WTC11 (cell line): Measurements from ENCODE around the gene STXBP6. TPM values are rescaled to one million over a fixed set of nuclear protein-coding genes. Genes with fewer than 3 reads are reported as not detected.

Experiments used
- ATAC-seq: fragments of 200-7000 bp; cut with Tn5 transposase; 2 replicates; pipeline ENCODE4 v1.10.0; 2021; ENCODE audit warnings: mild to moderate bottlenecking, moderate library complexity
- CTCF ChIA-PET: fragments of 300-600 bp; sonication (Branson Sonifier 250); formaldehyde crosslinking; loops from one replicate; lab custom pipeline; 2021; ENCODE audit warnings: antibody characterized with exemption; lab: Charles Lee
- POLR2A ChIA-PET: fragments of 350-600 bp; sonication (Branson Sonifier 250); formaldehyde crosslinking; loops from one replicate; lab custom pipeline; 2021; ENCODE audit warnings: antibody characterized with exemption; lab: Charles Lee
- DNase-seq: peaks from one replicate; pipeline ENCODE4 v3.0.0; 2021; ENCODE audit warnings: low spot score
- H3K27ac Mint-ChIP-seq: 2 replicates; pipeline ENCODE4 v1.8.0; 2021; ENCODE audit warnings: mixed read lengths
- H3K27me3 Mint-ChIP-seq: 2 replicates; pipeline ENCODE4 v1.8.0; 2021; ENCODE audit warnings: low read depth, mild to moderate bottlenecking, moderate library complexity, mixed read lengths
- H3K36me3 Mint-ChIP-seq: 2 replicates; pipeline ENCODE4 v1.8.0; 2021; ENCODE audit warnings: mixed read lengths
- H3K4me1 Mint-ChIP-seq: 2 replicates; pipeline ENCODE4 v1.8.0; 2022; ENCODE audit warnings: mixed read lengths
- H3K4me3 Mint-ChIP-seq: 2 replicates; pipeline ENCODE4 v1.8.0; 2021; ENCODE audit warnings: mild to moderate bottlenecking, moderate library complexity, mixed read lengths
- H3K9me3 Mint-ChIP-seq: 2 replicates; pipeline ENCODE4 v1.8.0; 2021; ENCODE audit warnings: mixed read lengths
- AFF4 ChIP-seq: sonication (generic); formaldehyde crosslinking; IDR thresholded peaks from 2 replicates; pipeline ENCODE4 v1.8.1; 2023; ENCODE audit warnings: mild to moderate bottlenecking, missing genetic modification reagents, borderline replicate concordance
- AR ChIP-seq: fragments of 250-450 bp; sonication (Bioruptor Pico); IDR thresholded peaks from 2 replicates; pipeline ENCODE4 v1.9.0; 2021; ENCODE audit warnings: mild to moderate bottlenecking
- ATF1 ChIP-seq: sonication (generic); formaldehyde crosslinking; IDR thresholded peaks from 2 replicates; pipeline ENCODE4 v1.8.1; 2023; ENCODE audit warnings: mild to moderate bottlenecking, moderate library complexity, missing genetic modification reagents
- CDX4 ChIP-seq: fragments of 250-450 bp; sonication (Bioruptor Pico); IDR thresholded peaks from 2 replicates; pipeline ENCODE4 v1.9.0; 2021; ENCODE audit warnings: moderate library complexity, mild to moderate bottlenecking, inconsistent platforms, borderline replicate concordance
- CTCF ChIP-seq: fragments of 200-600 bp; IDR thresholded peaks from 2 replicates; pipeline ENCODE4 v1.8.0; 2022; ENCODE audit warnings: antibody characterized with exemption
- E2F5 ChIP-seq: sonication (generic); formaldehyde crosslinking; IDR thresholded peaks from 2 replicates; pipeline ENCODE4 v1.8.1; 2022; ENCODE audit warnings: mild to moderate bottlenecking, moderate library complexity, missing genetic modification reagents
- ELF4 ChIP-seq: sonication (generic); formaldehyde crosslinking; IDR thresholded peaks from 2 replicates; pipeline ENCODE4 v1.8.1; 2022; ENCODE audit warnings: low read depth, mild to moderate bottlenecking, moderate library complexity, missing genetic modification reagents
- ESRRA ChIP-seq: sonication (generic); formaldehyde crosslinking; IDR thresholded peaks from 2 replicates; pipeline ENCODE4 v1.8.1; 2022; ENCODE audit warnings: mild to moderate bottlenecking, missing genetic modification reagents, borderline replicate concordance
- JUN ChIP-seq: sonication (generic); formaldehyde crosslinking; IDR thresholded peaks from 2 replicates; pipeline ENCODE4 v1.8.0; 2023; ENCODE audit warnings: mild to moderate bottlenecking, missing genetic modification reagents
- PREB ChIP-seq: sonication (generic); formaldehyde crosslinking; IDR thresholded peaks from 2 replicates; pipeline ENCODE4 v1.8.1; 2022; ENCODE audit warnings: mild to moderate bottlenecking, missing genetic modification reagents, moderate library complexity, borderline replicate concordance
- SMAD4 ChIP-seq: sonication (generic); formaldehyde crosslinking; IDR thresholded peaks from 2 replicates; pipeline ENCODE4 v1.8.0; 2022; ENCODE audit warnings: mild to moderate bottlenecking, missing genetic modification reagents
- SOX15 ChIP-seq: fragments of 250-450 bp; sonication (Bioruptor Pico); IDR thresholded peaks from 2 replicates; pipeline ENCODE4 v1.9.0; 2021; ENCODE audit warnings: mild to moderate bottlenecking
- ZBTB21 ChIP-seq: sonication (generic); formaldehyde crosslinking; IDR thresholded peaks from 2 replicates; pipeline ENCODE4 v1.8.1; 2023; ENCODE audit warnings: mild to moderate bottlenecking, missing genetic modification reagents, borderline replicate concordance
- ZNF281 ChIP-seq: sonication (generic); formaldehyde crosslinking; IDR thresholded peaks from 2 replicates; pipeline ENCODE4 v1.8.0; 2023; ENCODE audit warnings: mild to moderate bottlenecking, missing genetic modification reagents
- ZNF396 ChIP-seq: fragments of 250-450 bp; sonication (Bioruptor Pico); IDR thresholded peaks from 2 replicates; pipeline ENCODE4 v1.8.0; 2021; ENCODE audit warnings: mild to moderate bottlenecking, moderate library complexity, borderline replicate concordance
- ZNF532 ChIP-seq: fragments of 250-450 bp; sonication (Bioruptor Pico); IDR thresholded peaks from 2 replicates; pipeline ENCODE4 v1.9.0; 2021; ENCODE audit warnings: mild to moderate bottlenecking, borderline replicate concordance
- total RNA-seq: library from RNA; stranded (reverse); gene quantifications from 3 replicates; pipeline ENCODE4 v1.2.3, GENCODE V29; 2021

Gene STXBP6
- total RNA-seq, 1 experiment from 2014 or later: 4.2 TPM

- POLR2A ChIA-PET: no interaction called here
- H3K4me1 Mint-ChIP-seq: peaks cover 47% of the 10 kb centered on the region
- no peaks in the 10 kb centered on the region for H3K9me3 Mint-ChIP-seq
- CTCF ChIA-PET: interaction anchor here (1.8 kb wide), 1 partner anchor 47 kb away, joined by 5 read pairs; no protein-coding TSS in a partner anchor
- TF ChIP-seq CTCF: no peak
- no peak for TF ChIP-seq ZNF532 (CRISPR knock-in tag)
- TF ChIP-seq AR (CRISPR knock-in tag): no peak
- no peak for TF ChIP-seq ZNF281 (CRISPR knock-in tag)
- no peak for TF ChIP-seq ESRRA (CRISPR knock-in tag)
- TF ChIP-seq E2F5: no peak
- TF ChIP-seq AFF4 (CRISPR knock-in tag): no peak
- TF ChIP-seq ZNF396 (CRISPR knock-in tag): no peak
- no peak for TF ChIP-seq SOX15 (CRISPR knock-in tag)
- TF ChIP-seq CDX4 (CRISPR knock-in tag): no peak
- TF ChIP-seq ZBTB21 (CRISPR knock-in tag): no peak
- no peak for TF ChIP-seq JUN (CRISPR knock-in tag)
- TF ChIP-seq PREB (CRISPR knock-in tag): no peak
- no peak for TF ChIP-seq ATF1 (CRISPR knock-in tag)
- no peak for TF ChIP-seq SMAD4 (CRISPR knock-in tag)
- no peak for TF ChIP-seq ELF4 (CRISPR knock-in tag)
- H3K4me3 Mint-ChIP-seq: no peak overlapping the region
- no peak for DNase-seq
- H3K27ac Mint-ChIP-seq: no peak overlapping the region
- ATAC-seq: no peak
- H3K27me3 Mint-ChIP-seq: no peaks in the 10 kb centered on the region
- no peaks in the 10 kb centered on the region for H3K36me3 Mint-ChIP-seq
Measured at GRCh38 chr14:24853446-24853845, 196.5 kb downstream of the STXBP6 start.
